GM23338 (cell line): ENCODE measurements around the gene TTC33. TPM values are rescaled to one million over a fixed set of nuclear protein-coding genes. Genes with fewer than 3 reads are reported as not detected.
"Not testable (repeated sequence)": the region's sequence is repeated elsewhere in the genome, so short reads cannot be mapped to it uniquely, and the experiment has no call there.

Source experiments
- ATAC-seq: fragments of 200-7000 bp; cut with Tn5 transposase; 3 replicates; pipeline ENCODE4 v1.9.1; 2020
- DNase-seq: peaks from one replicate; pipeline ENCODE4 v3.0.0-alpha.2; 2015; ENCODE audit warnings: low spot score
- H2AFZ ChIP-seq: fragments of 200-600 bp; sonication (generic); 2 replicates; pipeline ENCODE4 v1.8.0; 2016; ENCODE audit warnings: antibody characterized with exemption, mild to moderate bottlenecking, moderate library complexity
- H3F3A ChIP-seq: fragments of 200-600 bp; sonication (generic); replicated peaks from 2 replicates; pipeline ENCODE4 v1.8.0; 2017; ENCODE audit warnings: antibody characterized with exemption, mixed run types, low read depth
- H3K27ac ChIP-seq: fragments of 200-600 bp; sonication (generic); 2 replicates; pipeline ENCODE4 v1.6.1; 2016; ENCODE audit warnings: low read depth
- H3K27me3 ChIP-seq: fragments of 200-600 bp; sonication (generic); 2 replicates; pipeline ENCODE4 v1.8.0; 2016; ENCODE audit warnings: mild to moderate bottlenecking, mixed run types, moderate library complexity; ENCODE audit not compliant: insufficient read depth
- H3K36me3 ChIP-seq: fragments of 200-600 bp; sonication (generic); 2 replicates; pipeline ENCODE4 v1.8.0; 2016; ENCODE audit warnings: mild to moderate bottlenecking; ENCODE audit not compliant: insufficient read depth
- H3K4me1 ChIP-seq: fragments of 200-600 bp; sonication (generic); 2 replicates; pipeline ENCODE4 v1.8.0; 2016; ENCODE audit warnings: mild to moderate bottlenecking, moderate library complexity; ENCODE audit not compliant: insufficient read depth
- H3K4me2 ChIP-seq: fragments of 200-600 bp; sonication (generic); 2 replicates; pipeline ENCODE4 v1.7.1; 2017; ENCODE audit warnings: mixed run types
- H3K4me3 ChIP-seq: fragments of 200-600 bp; sonication (generic); 2 replicates; pipeline ENCODE4 v1.6.1; 2016; ENCODE audit warnings: mixed run types
- H3K79me2 ChIP-seq: fragments of 200-600 bp; sonication (generic); replicated peaks from 2 replicates; pipeline ENCODE4 v1.8.0; 2017; ENCODE audit warnings: mild to moderate bottlenecking; ENCODE audit not compliant: insufficient read depth
- H3K9me2 ChIP-seq: fragments of 200-600 bp; sonication (generic); 2 replicates; pipeline ENCODE4 v1.8.0; 2017; ENCODE audit not compliant: insufficient read depth
- H4K20me1 ChIP-seq: fragments of 200-600 bp; sonication (generic); replicated peaks from 2 replicates; pipeline ENCODE4 v1.8.0; 2017; ENCODE audit warnings: mild to moderate bottlenecking; ENCODE audit not compliant: insufficient read depth
- H3K27ac Mint-ChIP-seq: 2 replicates; pipeline ENCODE4 v1.8.0; 2020; ENCODE audit warnings: inconsistent platforms, mild to moderate bottlenecking, moderate library complexity, mixed read lengths
- H3K27me3 Mint-ChIP-seq: 3 replicates; pipeline ENCODE4 v1.8.0; 2022; ENCODE audit warnings: low read depth, mild to moderate bottlenecking, moderate library complexity, mixed read lengths, inconsistent platforms; ENCODE audit not compliant: insufficient read depth, poor library complexity
- H3K36me3 Mint-ChIP-seq: 3 replicates; pipeline ENCODE4 v1.8.0; 2021; ENCODE audit warnings: low read depth, mild to moderate bottlenecking, inconsistent platforms, moderate library complexity, mixed read lengths
- H3K4me1 Mint-ChIP-seq: 3 replicates; pipeline ENCODE4 v1.8.0; 2020; ENCODE audit warnings: mild to moderate bottlenecking, inconsistent platforms, mixed read lengths
- H3K4me3 Mint-ChIP-seq: 3 replicates; pipeline ENCODE4 v1.8.0; 2021; ENCODE audit warnings: moderate library complexity, mild to moderate bottlenecking, inconsistent platforms, mixed read lengths
- H3K9me3 Mint-ChIP-seq: 3 replicates; pipeline ENCODE4 v1.8.0; 2020; ENCODE audit warnings: moderate library complexity, mild to moderate bottlenecking, inconsistent platforms, mixed read lengths
- EZH2 ChIP-seq: fragments of 200-600 bp; sonication (generic); IDR thresholded peaks from one replicate; pipeline ENCODE4 v1.8.0; 2017; ENCODE audit warnings: antibody characterized with exemption, mild to moderate bottlenecking, low read depth; ENCODE audit not compliant: unreplicated experiment
- JUNB ChIP-seq: IDR thresholded peaks from one replicate; pipeline ENCODE4 v1.6.1; 2016; ENCODE audit warnings: antibody characterized with exemption; ENCODE audit not compliant: unreplicated experiment
- POLR2AphosphoS5 ChIP-seq: IDR thresholded peaks from 2 replicates; pipeline ENCODE4 v1.6.1; 2016; ENCODE audit warnings: antibody characterized with exemption, low read depth
- STAT1 ChIP-seq: IDR thresholded peaks from one replicate; pipeline ENCODE4 v1.6.1; 2016; ENCODE audit warnings: antibody characterized with exemption; ENCODE audit not compliant: unreplicated experiment
- ZNF114 ChIP-seq: fragments of 250-450 bp; sonication (Bioruptor Pico); IDR thresholded peaks from 2 replicates; pipeline ENCODE4 v1.5.0; 2020; ENCODE audit warnings: mild to moderate bottlenecking, moderate library complexity
- ZNF331 ChIP-seq: fragments of 250-450 bp; sonication (Bioruptor Pico); IDR thresholded peaks from 2 replicates; pipeline ENCODE4 v1.5.0; 2020; ENCODE audit warnings: low read depth, mild to moderate bottlenecking, moderate library complexity
- polyA plus RNA-seq: library from polyadenylated mRNA; unstranded; fragments of >200 nt; fragmentation: Nextera tagmentation; extraction: Ambion mirVana; gene quantifications from 2 replicates; pipeline ENCODE4 v1.2.1, GENCODE V29; 2016
- total RNA-seq: library from RNA; depleted of rRNA; stranded (reverse); fragments of >200 nt; shearing (Covaris generic); gene quantifications from 2 replicates; pipeline ENCODE4 v1.2.3, GENCODE V29; 2014
- TF ChIP-seq, protein P1 (sequence below), 2 experiments: fragments of 200-600 bp in 1 of 2; sonication (generic) in 1 of 2; conservative IDR thresholded peaks; 2 replicates each; pipeline versions ENCODE4 v1.5.1 to v1.6.1; 2016 to 2017; ENCODE audit warnings: antibody characterized with exemption in 2 of 2, low read depth in 2 of 2, mild to moderate bottlenecking in 2 of 2, moderate library complexity in 1 of 2
- TF ChIP-seq, protein P2 (sequence below): IDR thresholded peaks from 2 replicates; pipeline ENCODE4 v1.6.1; 2016; ENCODE audit warnings: antibody characterized with exemption

Gene TTC33
- total and polyA plus RNA-seq, 2 experiments from 2014 or later: 4.1 to 11.5 TPM

DNA sequence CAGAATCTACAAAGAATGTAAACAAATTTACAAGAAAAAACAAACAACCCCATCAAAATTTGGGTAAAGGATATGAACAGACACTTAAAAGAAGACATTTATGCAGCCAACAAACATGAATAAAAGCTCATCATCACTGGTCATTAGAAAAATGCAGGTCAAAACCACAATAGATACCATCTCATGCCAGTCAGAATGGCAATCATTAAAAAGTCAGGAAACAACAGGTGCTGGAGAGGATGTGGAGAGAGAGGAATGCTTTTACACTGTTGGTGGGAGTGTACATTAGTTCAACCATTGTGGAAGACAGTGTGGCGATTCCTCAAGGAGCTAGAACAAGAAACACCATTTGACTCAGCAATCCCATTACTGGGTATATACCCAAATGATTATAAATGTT lies 116.2 kb downstream of the TTC33 start:
- H3K9me3 Mint-ChIP-seq: peaks cover 10% of the 10 kb centered on the region; the same call in 2 of the 3 replicates
- not testable (repeated sequence) for ATAC-seq, H3K9me2 ChIP-seq, H3K36me3 ChIP-seq, H3K27me3 Mint-ChIP-seq, H2AFZ ChIP-seq, H3K4me3 Mint-ChIP-seq, H3K27ac ChIP-seq, H3K4me1 Mint-ChIP-seq, H3K27me3 ChIP-seq, H3K36me3 Mint-ChIP-seq, H3K4me1 ChIP-seq, H3K79me2 ChIP-seq, DNase-seq, H3K4me3 ChIP-seq, H3K4me2 ChIP-seq, H3F3A ChIP-seq, H3K27ac Mint-ChIP-seq, H4K20me1 ChIP-seq

DNA sequence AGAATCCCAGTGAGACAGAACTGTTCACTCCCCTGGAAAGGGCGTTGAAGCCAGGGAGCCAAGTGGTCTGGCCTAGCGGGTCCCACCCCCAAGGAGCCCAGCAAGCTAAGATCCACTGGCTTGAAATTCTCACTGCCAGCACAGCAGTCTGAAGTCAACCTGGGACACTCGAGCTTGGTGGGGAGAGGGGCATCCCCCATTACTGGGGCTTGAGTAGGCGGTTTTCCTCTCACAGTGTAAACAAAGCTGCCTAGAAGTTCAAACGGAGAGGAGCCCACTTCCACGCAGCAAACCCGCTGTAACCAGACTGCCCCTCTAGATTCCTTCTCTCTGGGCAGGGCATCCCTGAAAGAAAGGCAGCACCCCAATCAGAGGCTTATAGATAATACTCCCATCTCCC lies 121.2 kb downstream of the TTC33 start:
- no peak overlapping the region for H2AFZ ChIP-seq
- Mint-ChIP-seq H3K4me3 (no peak overlapping the region), H3K4me1 (no peaks in the 10 kb centered on the region), H3K27me3 (no peaks in the 10 kb centered on the region), H3K9me3 (peaks cover 10% of the 10 kb centered on the region; the same call in 2 of the 3 replicates), H3K36me3 (no peaks in the 10 kb centered on the region), H3K27ac (no peak overlapping the region)
- H3K9me2 ChIP-seq: no peaks in the 10 kb centered on the region
- DNase-seq: no peak
- H4K20me1 ChIP-seq: no peaks in the 10 kb centered on the region
- no peak overlapping the region for H3K4me3 ChIP-seq
- no peaks in the 10 kb centered on the region for H3K79me2 ChIP-seq
- H3F3A ChIP-seq: no peaks in the 10 kb centered on the region
- no peak for ATAC-seq
- no peaks in the 10 kb centered on the region for H3K4me1 ChIP-seq
- H3K4me2 ChIP-seq: no peak overlapping the region
- no peaks in the 10 kb centered on the region for H3K36me3 ChIP-seq
- H3K27me3 ChIP-seq: no peaks in the 10 kb centered on the region
- TF ChIP-seq POLR2AphosphoS5 (no peak), EZH2 (no peak), ZNF114 (CRISPR knock-in tag) (no peak), JUNB (no peak), STAT1 (no peak)
- TF ChIP-seq, protein P1, sequence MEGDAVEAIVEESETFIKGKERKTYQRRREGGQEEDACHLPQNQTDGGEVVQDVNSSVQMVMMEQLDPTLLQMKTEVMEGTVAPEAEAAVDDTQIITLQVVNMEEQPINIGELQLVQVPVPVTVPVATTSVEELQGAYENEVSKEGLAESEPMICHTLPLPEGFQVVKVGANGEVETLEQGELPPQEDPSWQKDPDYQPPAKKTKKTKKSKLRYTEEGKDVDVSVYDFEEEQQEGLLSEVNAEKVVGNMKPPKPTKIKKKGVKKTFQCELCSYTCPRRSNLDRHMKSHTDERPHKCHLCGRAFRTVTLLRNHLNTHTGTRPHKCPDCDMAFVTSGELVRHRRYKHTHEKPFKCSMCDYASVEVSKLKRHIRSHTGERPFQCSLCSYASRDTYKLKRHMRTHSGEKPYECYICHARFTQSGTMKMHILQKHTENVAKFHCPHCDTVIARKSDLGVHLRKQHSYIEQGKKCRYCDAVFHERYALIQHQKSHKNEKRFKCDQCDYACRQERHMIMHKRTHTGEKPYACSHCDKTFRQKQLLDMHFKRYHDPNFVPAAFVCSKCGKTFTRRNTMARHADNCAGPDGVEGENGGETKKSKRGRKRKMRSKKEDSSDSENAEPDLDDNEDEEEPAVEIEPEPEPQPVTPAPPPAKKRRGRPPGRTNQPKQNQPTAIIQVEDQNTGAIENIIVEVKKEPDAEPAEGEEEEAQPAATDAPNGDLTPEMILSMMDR (conservative IDR thresholded peaks at IDR 0.05; ENCODE audit: low read depth in 2 of 2): no peak
- TF ChIP-seq, protein P2, sequence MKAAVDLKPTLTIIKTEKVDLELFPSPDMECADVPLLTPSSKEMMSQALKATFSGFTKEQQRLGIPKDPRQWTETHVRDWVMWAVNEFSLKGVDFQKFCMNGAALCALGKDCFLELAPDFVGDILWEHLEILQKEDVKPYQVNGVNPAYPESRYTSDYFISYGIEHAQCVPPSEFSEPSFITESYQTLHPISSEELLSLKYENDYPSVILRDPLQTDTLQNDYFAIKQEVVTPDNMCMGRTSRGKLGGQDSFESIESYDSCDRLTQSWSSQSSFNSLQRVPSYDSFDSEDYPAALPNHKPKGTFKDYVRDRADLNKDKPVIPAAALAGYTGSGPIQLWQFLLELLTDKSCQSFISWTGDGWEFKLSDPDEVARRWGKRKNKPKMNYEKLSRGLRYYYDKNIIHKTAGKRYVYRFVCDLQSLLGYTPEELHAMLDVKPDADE: no peak
- H3K27ac ChIP-seq: no peak overlapping the region

DNA sequence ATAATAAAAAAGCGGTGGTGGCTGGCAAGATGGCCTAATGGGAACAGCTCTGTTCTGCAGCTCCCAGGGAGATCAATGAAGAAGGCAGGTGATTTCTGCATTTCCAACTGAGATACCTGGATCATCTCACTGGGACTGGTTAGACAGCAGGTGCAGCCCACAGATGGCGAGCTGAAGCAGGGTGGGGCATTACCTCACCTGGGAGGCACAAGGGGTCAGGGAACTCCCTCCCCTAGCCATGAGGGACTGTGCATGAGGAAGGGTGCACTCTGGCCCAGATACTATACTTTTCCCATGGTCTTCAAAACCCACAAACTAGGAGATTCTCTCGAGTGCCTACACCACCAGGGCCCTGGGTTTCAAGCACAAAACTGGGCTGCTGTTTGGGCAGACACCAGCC lies 121.6 kb downstream of the TTC33 start:
- no peak overlapping the region for H3K4me3 ChIP-seq
- no peak overlapping the region for H3K27ac Mint-ChIP-seq
- H3K4me2 ChIP-seq: no peak overlapping the region
- H3K27me3 Mint-ChIP-seq: no peaks in the 10 kb centered on the region
- no peak for ATAC-seq
- no peaks in the 10 kb centered on the region for H3K79me2 ChIP-seq
- peaks cover 9% of the 10 kb centered on the region; the same call in 2 of the 3 replicates for H3K9me3 Mint-ChIP-seq
- no peaks in the 10 kb centered on the region for H3K4me1 Mint-ChIP-seq
- H3K4me1 ChIP-seq: no peaks in the 10 kb centered on the region
- TF ChIP-seq ZNF331 (CRISPR knock-in tag): no peak
- no peaks in the 10 kb centered on the region for H3F3A ChIP-seq
- no peaks in the 10 kb centered on the region for H3K27me3 ChIP-seq
- no peak overlapping the region for H3K27ac ChIP-seq
- H3K4me3 Mint-ChIP-seq: no peak overlapping the region
- H4K20me1 ChIP-seq: no peaks in the 10 kb centered on the region
- H2AFZ ChIP-seq: no peak overlapping the region
- no peaks in the 10 kb centered on the region for H3K36me3 ChIP-seq
- H3K9me2 ChIP-seq: no peaks in the 10 kb centered on the region
- no peaks in the 10 kb centered on the region for H3K36me3 Mint-ChIP-seq
- no peak for DNase-seq
